GM18507 (cell line): Measurements from ENCODE around the gene DEPDC5.
"Not testable (repeated sequence)": the region's sequence is repeated elsewhere in the genome, so short reads cannot be mapped to it uniquely, and the experiment has no call there.

Source experiments
- DNase-seq: peaks from one replicate; pipeline ENCODE4 v3.0.0; 2011; ENCODE audit warnings: low read depth; ENCODE audit not compliant: insufficient read length; ENCODE audit errors: extremely low spot score
- FAIRE-seq: peaks from 2 replicates; lab custom pipeline; 2011; peaks lifted over from hg19 to GRCh38; lab: Jason Lieb, UNC

The DEPDC5 gene

GRCh38 chr22:31747441-31747840 is 6.4 kb upstream of the DEPDC5 start:
- no peak for FAIRE-seq
- DNase-seq = no peak

- FAIRE-seq (peak; percentile 45), DNase-seq (no peak)
Measured at GRCh38 chr22:31748490-31748889, 5.3 kb upstream of the DEPDC5 start.

- DNase-seq = peak; percentile 92
- FAIRE-seq = peak; percentile 95
Measured at GRCh38 chr22:31749636-31750364, 4.0 kb upstream of the DEPDC5 start, which contains the start of gene PRR14L. Gene PRR14L (minus strand): TSS chr22:31750132. CDS start chr22:31738860, 11,272 bp downstream.

- no peak for DNase-seq
- FAIRE-seq = no peak
Measured at GRCh38 chr22:31750365-31751284, 3.2 kb upstream of the DEPDC5 start.

GRCh38 chr22:31752096-31752847 is 1.5 kb upstream of the DEPDC5 start:
- FAIRE-seq = no peak
- no peak for DNase-seq

GRCh38 chr22:31753005-31753633 is 700 bp upstream of the DEPDC5 start:
- DNase-seq (no peak), FAIRE-seq (no peak)

GRCh38 chr22:31754813-31755212 is 994 bp downstream of the DEPDC5 start:
- DNase-seq (no peak), FAIRE-seq (no peak)

GRCh38 chr22:31757265-31757664 is 3.4 kb downstream of the DEPDC5 start:
- DNase-seq = no peak
- FAIRE-seq = no peak

GRCh38 chr22:31758860-31759259 is 5.0 kb downstream of the DEPDC5 start:
- not testable (repeated sequence) for FAIRE-seq, DNase-seq

- FAIRE-seq (no peak), DNase-seq (no peak)
Measured at GRCh38 chr22:31764785-31765184, 11.0 kb downstream of the DEPDC5 start.

- FAIRE-seq = no peak
- no peak for DNase-seq
Measured at GRCh38 chr22:31768422-31769059, 14.7 kb downstream of the DEPDC5 start.

GRCh38 chr22:31773416-31773815 is 19.6 kb downstream of the DEPDC5 start:
- DNase-seq = no peak
- FAIRE-seq = no peak

- DNase-seq (no peak), FAIRE-seq (no peak)
Measured at GRCh38 chr22:31776231-31776630, 22.4 kb downstream of the DEPDC5 start.

GRCh38 chr22:31789803-31790202 is 36.0 kb downstream of the DEPDC5 start:
- DNase-seq (no peak), FAIRE-seq (peak; percentile 42)

GRCh38 chr22:31790240-31790639 is 36.4 kb downstream of the DEPDC5 start:
- peak; percentile 91 for FAIRE-seq
- DNase-seq = peak; percentile 17

- FAIRE-seq, DNase-seq: not testable (repeated sequence)
Measured at GRCh38 chr22:31799358-31799757, 45.5 kb downstream of the DEPDC5 start.

GRCh38 chr22:31800065-31800464 is 46.2 kb downstream of the DEPDC5 start:
- DNase-seq (no peak), FAIRE-seq (no peak)

GRCh38 chr22:31800861-31801260 is 47.0 kb downstream of the DEPDC5 start:
- not testable (repeated sequence) for DNase-seq, FAIRE-seq

GRCh38 chr22:31802575-31802974 is 48.8 kb downstream of the DEPDC5 start:
- DNase-seq = no peak
- no peak for FAIRE-seq
